Gastroesophageal sphincter (tissue), 4 donors: ENCODE measurements around the gene TMEM37. TPM values are rescaled to one million over a fixed set of nuclear protein-coding genes. Genes with fewer than 3 reads are reported as not detected.

Experiments used
- ATAC-seq: fragments of 150-250 bp; one replicate; pipeline ENCODE4 v1.9.1; 2016; ENCODE audit warnings: mild to moderate bottlenecking, moderate library complexity
- H3K27ac ChIP-seq, 4 donors: fragments of 200-600 bp; sonication (generic) in 3 of 4; 1 replicate in 3 of 4; 2 replicates in 1 of 4; pipeline ENCODE4 v1.5.1; 2016 to 2019
- H3K27me3 ChIP-seq: fragments of 200-600 bp; sonication (generic); one replicate; pipeline ENCODE4 v1.5.1; 2019
- H3K36me3 ChIP-seq, 2 donors: fragments of 200-600 bp; sonication (generic); one replicate each; pipeline ENCODE4 v1.5.1; 2019; ENCODE audit warnings: control low read depth in 1 of 2
- H3K4me1 ChIP-seq, 3 donors: fragments of 200-600 bp; sonication (generic); 1 replicate in 2 of 3; 2 replicates in 1 of 3; pipeline ENCODE4 v1.5.1; 2016 to 2019; ENCODE audit warnings: control low read depth in 2 of 3
- H3K4me3 ChIP-seq, 2 donors: fragments of 200-600 bp; sonication (generic); one replicate each; pipeline ENCODE4 v1.5.1; 2019; ENCODE audit warnings: mild to moderate bottlenecking in 1 of 2, moderate library complexity in 1 of 2
- H3K9me3 ChIP-seq, 3 donors: fragments of 200-600 bp; sonication (generic); one replicate each; pipeline ENCODE4 v1.5.1; 2017 to 2019; ENCODE audit warnings: control low read depth in 2 of 3
- CTCF ChIP-seq, 4 experiments: fragments of 200-600 bp in 2 of 4; fragments of 450-650 bp in 2 of 4; sonication (generic) in 1 of 4; IDR thresholded peaks; one replicate each; pipeline ENCODE4 v1.5.1; 2017 to 2019; ENCODE audit warnings: antibody characterized with exemption in 4 of 4, mild to moderate bottlenecking in 2 of 4, moderate library complexity in 2 of 4
- EP300 ChIP-seq: sonication (generic); formaldehyde crosslinking; IDR thresholded peaks from one replicate; pipeline ENCODE4 v1.6.1; 2017; ENCODE audit warnings: antibody characterized with exemption, mild to moderate bottlenecking
- POLR2A ChIP-seq, 2 donors: fragments of 450-650 bp; IDR thresholded peaks; one replicate each; pipeline ENCODE4 v1.6.1; 2017; ENCODE audit warnings: antibody characterized with exemption in 2 of 2, mild to moderate bottlenecking in 2 of 2, moderate library complexity in 1 of 2
- POLR2AphosphoS5 ChIP-seq: sonication (generic); formaldehyde crosslinking; IDR thresholded peaks from one replicate; pipeline ENCODE4 v1.6.1; 2017; ENCODE audit warnings: antibody characterized with exemption
- WGBS, 2 donors: methylation state at CpG; one replicate each; pipeline ENCODE4 v1.1.5; 2018; ENCODE audit warnings: low coverage in 1 of 2; 5-methylcytosine and 5-hydroxymethylcytosine counted together
- total RNA-seq, 4 donors: library from RNA; depleted of rRNA; stranded (reverse); fragments of >200 nt; gene quantifications; one replicate each; pipeline ENCODE4 v1.1.0, GENCODE V29; 2016

Gene TMEM37
- total RNA-seq, 4 donors from 2014 or later, result 3.0 to 8.1 (median 5.2) TPM; not detected in 1

- Histone ChIP-seq H3K4me1 (peaks cover 0 to 10% (median 0%) of the 10 kb centered on the region in 3 donors), H3K9me3 (no peaks in the 10 kb centered on the region), H3K4me3 (no peak overlapping the region), H3K27me3 (no peaks in the 10 kb centered on the region), H3K36me3 (no peaks in the 10 kb centered on the region), H3K27ac (no peak overlapping the region)
- TF ChIP-seq POLR2A (IDR thresholded peaks at IDR 0.05) (no peak), CTCF (IDR thresholded peaks at IDR 0.05) (no peak), POLR2AphosphoS5 (no peak), EP300 (no peak)
- no peak for ATAC-seq
- WGBS, 2 donors, result 20 to 45% methylated on average over 2 to 6 of the region's 7 CpGs
These were observed 55.2 kb downstream of the TMEM37 start for GRCh38 chr2:119486886-119487285.

GRCh38 chr2:119487434-119488244 lies 56.0 kb downstream of the TMEM37 start:
- Histone ChIP-seq H3K27me3 (no peaks in the 10 kb centered on the region), H3K27ac (no peak overlapping the region), H3K4me3 (no peak overlapping the region), H3K36me3 (no peaks in the 10 kb centered on the region), H3K9me3 (no peaks in the 10 kb centered on the region), H3K4me1 (peaks cover 0 to 17% (median 0%) of the 10 kb centered on the region in 3 donors)
- no peak for ATAC-seq
- TF ChIP-seq EP300 (no peak), CTCF (IDR thresholded peaks at IDR 0.05) (no peak), POLR2AphosphoS5 (no peak), POLR2A (IDR thresholded peaks at IDR 0.05) (no peak)
- 55% methylated on average over 6 of the region's 9 CpGs; no CpG with 5 or more reads in 1 of the 2 donors for WGBS, 2 donors

Other genes starting within 250 kb of the TMEM37 start
- gene STEAP3, start 208.0 kb upstream of the TMEM37 start, total RNA-seq, result 10 to 100 TPM in 1 of 4 donors, 1 to 10 TPM in 3; 2.0 to 10.6 (median 4.6) TPM
- gene C2orf76, start 65.0 kb upstream of the TMEM37 start, total RNA-seq, result 10 to 100 TPM in 2 of 4 donors, 1 to 10 TPM in 2; 9.2 to 17.3 (median 11.9) TPM
- gene DBI, start 64.9 kb upstream of the TMEM37 start, total RNA-seq, result 100 to 1,000 TPM in 1 of 4 donors, 10 to 100 TPM in 3; 43.0 to 101 (median 80.9) TPM
- under 1 TPM in 1 of 4 donors, not detected in 3; 0.81 TPM for gene SCTR, start 92.6 kb downstream of the TMEM37 start, total RNA-seq
- 1 to 10 TPM in 1 of 4 donors, under 1 TPM in 2, not detected in 1; 0.25 to 8.6 (median 0.66) TPM for gene CFAP221, start 112.6 kb downstream of the TMEM37 start, total RNA-seq
- 10 to 100 TPM in 1 of 4 donors, 1 to 10 TPM in 3; 3.6 to 13.1 (median 7.4) TPM for gene TMEM177, start 247.3 kb downstream of the TMEM37 start, total RNA-seq